ENCODE measurements around the gene SMPDL3B. TPM values are rescaled to one million over a fixed set of nuclear protein-coding genes. Genes with fewer than 3 reads are reported as not detected.
"Not testable (repeated sequence)": the region's sequence is repeated elsewhere in the genome, so short reads cannot be mapped to it uniquely, and the experiment has no call there.

SMPDL3B gene
- total and polyA plus RNA-seq, 2 donors from 2014 or later, result 5.9 to 9.7 TPM

GRCh38 chr1:27992276-27992675 lies 57.5 kb downstream of the SMPDL3B start:
- Histone ChIP-seq H3K36me3 (ENCODE audit: control insufficient read depth in 2 of 3, insufficient read depth in 3 of 3, low read length in 3 of 3) (peaks cover 15 to 54% (median 39%) of the 10 kb centered on the region in 3 donors), H3K4me1 (ENCODE audit: control insufficient read depth in 2 of 3, insufficient read depth in 2 of 3, low read depth in 1 of 3, low read length in 3 of 3) (no peaks in the 10 kb centered on the region), H3K9ac (ENCODE audit: low read length in 3 of 3) (no peak overlapping the region), H3K27me3 (ENCODE audit: control insufficient read depth, insufficient read depth, low read length) (no peaks in the 10 kb centered on the region), H3K27ac (ENCODE audit: low read depth in 2 of 2, low read length in 2 of 2) (no peak overlapping the region), H3K9me3 (ENCODE audit: control insufficient read depth in 2 of 3, insufficient read depth in 1 of 3, low read length in 3 of 3) (no peaks in the 10 kb centered on the region), H3K4me3 (ENCODE audit: low read length in 3 of 3) (no peak overlapping the region)
- FAIRE-seq (no peak), DNase-seq (no peak)
- intact Hi-C loops (cut with DNase I), result no loop called here
- no peak for TF ChIP-seq CTCF (IDR thresholded peaks at IDR 0.05; ENCODE audit: borderline replicate concordance, extremely low read depth, insufficient read depth)

GRCh38 chr1:27993241-27993640 lies 58.4 kb downstream of the SMPDL3B start:
- DNase-seq, result peak in 1 of 5 donors; percentile 7
- H3K27me3 ChIP-seq (ENCODE audit: control insufficient read depth, insufficient read depth, low read length), result no peaks in the 10 kb centered on the region
- H3K27ac ChIP-seq (ENCODE audit: low read depth in 2 of 2, low read length in 2 of 2), result no peak overlapping the region
- no peak overlapping the region for H3K9ac ChIP-seq (ENCODE audit: low read length in 3 of 3)
- no peaks in the 10 kb centered on the region for H3K4me1 ChIP-seq (ENCODE audit: control insufficient read depth in 2 of 3, insufficient read depth in 2 of 3, low read depth in 1 of 3, low read length in 3 of 3)
- H3K4me3 ChIP-seq (ENCODE audit: low read length in 3 of 3), result no peak overlapping the region
- intact Hi-C loops (cut with DNase I), result no loop called here
- no peak for TF ChIP-seq CTCF (IDR thresholded peaks at IDR 0.05; ENCODE audit: borderline replicate concordance, extremely low read depth, insufficient read depth)
- no peaks in the 10 kb centered on the region for H3K9me3 ChIP-seq (ENCODE audit: control insufficient read depth in 2 of 3, insufficient read depth in 1 of 3, low read length in 3 of 3)
- peaks cover 11 to 57% (median 46%) of the 10 kb centered on the region in 3 donors for H3K36me3 ChIP-seq (ENCODE audit: control insufficient read depth in 2 of 3, insufficient read depth in 3 of 3, low read length in 3 of 3)
- FAIRE-seq, result no peak

- FAIRE-seq, result no peak
- H3K9ac ChIP-seq (ENCODE audit: low read length in 3 of 3), result no peak overlapping the region
- H3K9me3 ChIP-seq (ENCODE audit: control insufficient read depth in 2 of 3, insufficient read depth in 1 of 3, low read length in 3 of 3), result no peaks in the 10 kb centered on the region
- H3K36me3 ChIP-seq (ENCODE audit: control insufficient read depth in 2 of 3, insufficient read depth in 3 of 3, low read length in 3 of 3), result peaks cover 12 to 52% (median 39%) of the 10 kb centered on the region in 3 donors
- H3K27me3 ChIP-seq (ENCODE audit: control insufficient read depth, insufficient read depth, low read length), result no peaks in the 10 kb centered on the region
- DNase-seq, result no peak
- H3K27ac ChIP-seq (ENCODE audit: low read depth in 2 of 2, low read length in 2 of 2), result no peak overlapping the region
- TF ChIP-seq CTCF (IDR thresholded peaks at IDR 0.05; ENCODE audit: borderline replicate concordance, extremely low read depth, insufficient read depth), result no peak
- H3K4me3 ChIP-seq (ENCODE audit: low read length in 3 of 3), result no peak overlapping the region
- no peaks in the 10 kb centered on the region for H3K4me1 ChIP-seq (ENCODE audit: control insufficient read depth in 2 of 3, insufficient read depth in 2 of 3, low read depth in 1 of 3, low read length in 3 of 3)
- intact Hi-C loops (cut with DNase I), result no loop called here
These were observed 59.3 kb downstream of the SMPDL3B start for GRCh38 chr1:27994060-27994459.

- FAIRE-seq; intact Hi-C loops (cut with DNase I); H3K27ac ChIP-seq (ENCODE audit: low read depth in 2 of 2, low read length in 2 of 2); H3K9ac ChIP-seq (ENCODE audit: low read length in 3 of 3); H3K4me1 ChIP-seq (ENCODE audit: control insufficient read depth in 2 of 3, insufficient read depth in 2 of 3, low read depth in 1 of 3, low read length in 3 of 3); H3K4me3 ChIP-seq (ENCODE audit: low read length in 3 of 3); H3K27me3 ChIP-seq (ENCODE audit: control insufficient read depth, insufficient read depth, low read length); H3K9me3 ChIP-seq (ENCODE audit: control insufficient read depth in 2 of 3, insufficient read depth in 1 of 3, low read length in 3 of 3); DNase-seq: not testable (repeated sequence)
- peaks cover 14 to 51% (median 36%) of the 10 kb centered on the region in 3 donors for H3K36me3 ChIP-seq (ENCODE audit: control insufficient read depth in 2 of 3, insufficient read depth in 3 of 3, low read length in 3 of 3)
These were observed 59.7 kb downstream of the SMPDL3B start for GRCh38 chr1:27994526-27994925.

Data from kidney (tissue), 14 donors.